ENCODE data around the gene PDZRN3. TPM values are rescaled to one million over a fixed set of nuclear protein-coding genes. Genes with fewer than 3 reads are reported as not detected.

PDZRN3 gene
- total RNA-seq, result 18.2 TPM

DNA sequence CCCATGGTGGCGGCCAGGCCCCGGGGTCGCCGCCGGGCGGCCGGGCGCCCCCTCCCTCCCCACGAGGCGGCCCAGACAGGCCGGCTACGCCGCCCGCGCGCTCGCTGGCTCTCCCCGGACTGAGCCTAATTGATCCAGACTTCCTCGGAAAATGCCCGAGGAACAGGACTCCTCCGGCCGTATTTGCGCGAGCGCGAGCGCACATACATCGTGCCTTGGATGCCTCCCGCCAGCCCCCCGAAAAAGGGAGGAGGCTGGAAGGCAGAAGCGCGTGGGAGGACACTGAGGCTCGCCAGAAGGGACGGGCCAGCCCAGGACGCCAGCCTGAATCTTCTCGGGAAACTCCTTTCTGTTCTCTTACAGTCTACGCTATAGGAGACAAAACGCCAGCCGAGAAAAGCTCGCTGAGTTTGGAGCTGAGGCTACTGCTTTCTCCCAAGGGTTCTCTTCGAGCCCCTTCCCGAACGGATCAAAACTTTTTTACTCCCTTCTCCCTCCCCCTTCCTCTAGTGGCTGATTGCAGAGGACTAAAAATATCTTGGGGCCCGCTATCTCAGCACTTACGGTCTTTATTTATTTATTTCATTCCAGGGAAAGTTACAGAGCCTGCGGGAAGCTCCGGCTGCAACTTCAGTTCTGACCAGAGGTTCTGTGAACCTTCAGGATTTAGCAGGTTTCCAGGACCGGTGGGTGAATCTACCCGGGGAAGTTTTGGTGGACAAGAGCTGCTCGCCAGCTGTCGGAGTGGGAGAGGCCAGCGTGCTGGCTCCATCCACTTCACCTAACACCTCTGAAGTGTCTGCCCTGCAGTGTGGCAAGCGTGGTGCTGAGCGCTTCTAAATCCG lies at the start of gene PDZRN3:
Gene PDZRN3 (minus strand): TSS at position 121 of the 845 bp plus-strand sequence.
- ATAC-seq, result peak; percentile 68

DNA sequence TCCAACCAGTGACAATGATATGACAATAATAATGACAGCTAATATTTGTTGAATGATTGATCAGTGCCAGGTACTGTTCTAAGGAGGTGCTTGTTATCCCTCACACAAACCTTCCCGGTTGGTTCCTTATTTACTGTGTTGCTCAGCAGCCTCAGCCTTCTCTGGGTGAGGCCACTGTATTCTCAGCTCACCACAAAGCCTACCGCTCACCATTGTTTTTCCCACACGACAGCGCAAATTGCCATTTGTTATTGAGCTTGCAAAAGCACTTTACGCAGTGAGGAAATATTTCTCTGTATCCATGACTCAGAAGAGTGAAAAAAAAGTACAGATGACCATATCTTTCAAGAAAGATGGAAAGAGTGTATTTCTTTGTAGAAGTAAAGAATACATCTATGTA lies 49.5 kb upstream of the PDZRN3 start:
- peak; percentile 90 for ATAC-seq

DNA sequence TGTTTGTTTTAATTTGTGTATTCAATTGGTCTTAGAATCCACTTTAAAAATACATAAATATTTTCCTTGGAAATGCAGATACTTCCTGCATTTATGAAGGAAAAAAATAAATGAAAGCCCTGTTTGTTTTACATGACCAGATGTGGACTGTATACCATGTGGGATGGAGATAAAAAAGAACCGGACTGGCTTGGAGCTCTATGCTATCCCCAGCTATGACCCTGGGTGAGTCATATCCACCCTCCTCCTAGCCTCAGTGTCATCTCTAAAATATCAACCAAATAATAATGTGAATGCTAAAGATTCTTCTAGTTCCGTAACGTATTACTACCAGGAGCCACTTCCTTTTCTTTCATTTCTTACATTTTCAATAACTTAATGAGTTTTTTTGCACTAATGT lies 44.5 kb upstream of the PDZRN3 start:
- ATAC-seq, result no peak

DNA sequence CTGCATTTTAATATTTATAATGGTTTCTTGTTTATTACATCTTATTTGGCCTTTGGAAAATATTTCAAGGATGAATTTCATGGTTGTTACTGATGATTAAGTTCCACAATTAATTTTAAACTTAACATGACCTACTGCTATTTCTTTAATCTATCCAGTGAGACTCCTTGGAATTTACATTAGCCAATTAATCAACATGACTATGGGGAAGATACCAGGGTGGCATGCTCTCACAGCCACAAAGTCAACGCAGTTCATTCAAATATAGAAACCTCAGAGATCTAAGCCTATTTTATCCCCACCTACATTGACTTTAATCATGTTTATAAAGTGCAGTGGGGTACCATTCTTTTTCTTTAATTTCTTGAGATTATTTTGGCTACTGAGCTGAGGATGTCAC lies 43.6 kb upstream of the PDZRN3 start:
- ATAC-seq, result no peak

DNA sequence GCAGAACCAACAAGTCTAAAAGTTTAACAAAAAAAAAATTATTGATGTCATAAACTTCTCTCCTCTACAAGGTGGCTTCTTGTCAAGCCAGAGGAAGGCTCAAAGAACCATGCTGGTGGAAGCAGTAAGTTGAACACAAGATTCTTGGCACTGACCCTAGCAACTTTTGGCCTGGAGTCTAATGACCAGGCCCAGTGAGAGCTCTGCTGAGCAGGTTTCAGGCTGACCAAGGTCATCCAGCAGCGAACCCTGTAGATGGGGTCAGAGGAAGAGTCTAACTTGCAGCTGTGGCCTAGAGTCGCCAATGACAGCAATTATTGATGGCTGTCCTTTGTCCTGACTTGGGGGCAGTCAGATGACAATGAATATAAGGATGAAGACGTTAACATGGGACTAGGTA lies 43.1 kb upstream of the PDZRN3 start:
- ATAC-seq, result no peak

DNA sequence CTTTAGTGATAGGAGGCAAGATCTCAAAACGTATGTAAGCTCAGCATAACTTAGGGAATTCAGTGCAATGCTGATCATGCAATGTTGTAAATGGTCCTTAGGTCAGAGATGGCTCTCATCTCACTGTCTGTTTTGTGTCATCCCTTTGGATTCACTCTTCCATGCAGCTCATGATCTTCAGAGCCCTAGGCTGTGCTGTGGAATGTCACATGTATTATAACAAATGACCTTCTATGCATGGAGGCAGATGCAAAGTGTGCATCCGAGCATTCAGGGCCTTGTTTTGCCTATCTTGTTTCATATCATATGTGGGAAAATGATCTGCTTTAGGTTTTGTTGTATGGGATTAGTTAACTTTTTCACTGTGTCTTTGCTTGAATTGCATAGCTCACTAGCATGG lies 40.5 kb upstream of the PDZRN3 start:
- ATAC-seq, result no peak

DNA sequence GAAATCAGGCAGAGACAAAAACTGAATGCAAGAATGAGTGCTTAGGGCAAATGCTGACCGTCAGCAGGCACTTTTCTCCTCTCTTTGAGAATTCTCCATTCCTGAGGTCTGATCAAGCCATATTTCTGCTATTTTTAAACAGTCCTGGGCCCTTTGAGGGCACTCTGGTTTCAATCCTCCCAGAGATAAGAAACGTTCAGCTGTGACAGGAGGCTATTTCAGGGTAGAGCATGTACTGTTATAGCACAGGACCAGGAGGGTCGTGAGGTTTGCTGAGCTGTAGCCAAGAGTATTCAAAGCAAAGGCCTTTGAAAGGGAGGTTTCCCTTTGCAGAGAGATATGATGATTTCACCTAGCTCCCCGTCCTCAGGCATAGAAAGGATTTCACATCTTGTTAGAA lies 39.6 kb upstream of the PDZRN3 start:
- ATAC-seq, result no peak

DNA sequence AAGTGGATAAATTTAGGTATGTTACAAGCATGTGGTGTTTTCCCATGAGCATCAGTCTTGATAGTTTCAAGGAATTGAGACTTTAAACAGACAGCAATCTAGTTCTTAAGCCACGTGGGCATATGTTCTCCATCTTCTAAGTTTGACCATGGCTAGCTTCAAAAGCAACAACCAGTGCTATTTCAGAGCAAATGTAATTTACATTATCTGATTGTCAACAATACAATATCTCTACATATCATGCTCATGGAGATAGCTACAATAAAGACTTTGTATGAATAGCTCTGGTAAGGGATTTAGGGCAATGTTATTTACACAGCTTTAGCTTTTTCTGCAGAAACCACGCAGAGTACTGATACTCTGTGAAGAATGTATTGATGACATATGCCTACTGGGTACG lies 38.8 kb upstream of the PDZRN3 start:
- ATAC-seq, result no peak

DNA sequence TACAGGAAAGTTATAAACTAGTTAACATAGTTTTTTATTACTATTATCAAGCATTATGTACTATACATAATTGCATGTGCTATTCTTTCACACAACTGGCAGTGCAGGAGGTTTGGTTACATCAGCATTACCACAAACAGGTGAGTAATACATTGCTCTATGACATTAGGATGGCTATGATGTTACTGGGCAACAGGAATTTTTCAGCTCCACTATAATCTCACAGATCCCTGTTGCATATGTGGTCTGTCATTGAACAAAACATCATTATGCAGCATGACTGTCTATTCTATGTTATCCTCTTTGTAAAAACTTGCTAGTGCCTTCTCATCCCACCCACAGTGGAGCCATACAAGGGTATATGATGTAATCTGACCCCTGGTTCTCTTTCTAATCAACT lies 36.5 kb upstream of the PDZRN3 start:
- peak; percentile 69 for ATAC-seq

DNA sequence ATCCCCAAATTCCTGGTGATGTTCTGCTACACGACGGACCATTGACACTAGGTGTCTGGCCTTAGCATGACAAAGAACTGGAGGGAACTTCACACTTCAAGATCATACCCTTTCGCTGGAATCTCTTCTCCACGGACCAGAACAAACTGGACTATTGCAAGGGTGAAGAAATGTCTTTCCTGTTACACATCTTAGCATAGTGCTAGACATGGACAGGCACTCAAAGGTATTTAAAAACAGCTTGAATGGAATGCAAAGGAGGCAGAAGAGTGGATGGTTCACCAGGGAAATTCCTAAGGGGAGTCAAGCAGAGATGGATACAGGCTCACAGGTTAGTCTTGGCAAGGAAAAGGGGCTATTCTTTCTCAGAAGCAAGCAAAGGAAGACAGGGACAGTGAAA lies 33.5 kb upstream of the PDZRN3 start:
- no peak for ATAC-seq

DNA sequence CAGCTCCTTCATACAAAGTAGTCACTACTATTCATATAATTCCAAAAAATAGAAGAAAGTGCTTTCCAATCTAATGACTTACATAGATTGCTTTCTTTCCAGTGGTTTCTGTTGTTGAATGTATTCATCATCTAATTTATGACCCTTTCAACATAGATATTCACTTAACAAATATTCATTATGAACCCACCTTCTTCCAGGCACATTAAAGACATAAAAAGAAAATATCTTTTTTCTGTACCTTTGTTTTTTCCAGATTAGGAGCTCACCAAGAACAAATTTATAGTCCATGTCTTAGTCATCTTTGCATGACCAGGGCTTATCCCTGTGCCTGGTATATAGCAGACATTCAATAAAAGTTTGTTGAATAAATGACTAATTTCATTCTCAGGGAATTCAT lies 32.4 kb upstream of the PDZRN3 start:
- ATAC-seq, result no peak

DNA sequence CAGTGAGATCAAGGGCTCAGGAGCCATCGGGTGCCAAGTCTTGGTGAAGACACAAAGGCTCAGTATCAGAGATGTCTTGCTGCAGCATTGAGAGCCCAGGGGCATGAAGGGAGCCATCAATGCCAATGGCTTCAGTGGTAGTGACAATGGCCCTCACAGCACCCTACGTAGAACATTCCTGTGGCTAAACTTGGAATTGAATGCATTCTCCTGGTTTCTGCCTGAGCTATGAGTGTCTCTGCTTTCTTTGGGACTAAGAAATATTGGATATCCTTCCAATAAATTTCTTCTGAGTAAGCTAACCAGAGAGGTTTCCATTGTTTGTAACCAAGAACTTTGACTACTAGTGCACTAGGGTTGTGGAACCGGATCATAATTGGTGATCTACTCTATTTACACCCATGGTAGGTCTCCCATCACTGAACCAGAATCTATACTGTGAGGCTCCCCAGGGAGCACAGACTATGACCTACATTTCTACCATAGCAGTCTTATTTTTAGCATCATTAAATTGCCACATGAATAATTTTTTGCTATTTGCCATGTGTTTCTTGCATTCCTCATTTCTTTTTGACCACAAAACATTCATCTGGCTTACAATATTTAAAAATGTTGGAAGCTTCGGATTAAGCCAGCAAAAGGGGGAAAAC lies 31.6 kb upstream of the PDZRN3 start:
- no peak for ATAC-seq

DNA sequence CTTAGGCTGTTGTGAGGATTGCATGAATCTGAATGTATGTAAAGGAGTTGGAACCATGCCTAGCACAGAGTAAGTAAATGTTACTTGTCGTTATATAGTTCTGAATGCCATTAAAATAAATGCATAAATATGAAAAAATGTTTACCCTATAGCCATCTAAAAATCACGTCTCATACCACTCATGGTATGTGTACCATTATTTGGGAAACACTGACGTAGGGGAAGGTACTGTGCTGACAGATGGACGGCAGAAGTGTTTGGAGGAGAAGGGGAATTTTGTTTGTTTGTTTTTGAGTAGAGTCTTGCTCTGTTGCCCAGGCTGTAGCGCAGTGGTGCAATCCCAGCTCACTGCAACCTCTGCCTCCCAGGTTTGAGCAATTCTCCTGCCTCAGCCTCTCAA lies 30.5 kb upstream of the PDZRN3 start:
- no peak for ATAC-seq

DNA sequence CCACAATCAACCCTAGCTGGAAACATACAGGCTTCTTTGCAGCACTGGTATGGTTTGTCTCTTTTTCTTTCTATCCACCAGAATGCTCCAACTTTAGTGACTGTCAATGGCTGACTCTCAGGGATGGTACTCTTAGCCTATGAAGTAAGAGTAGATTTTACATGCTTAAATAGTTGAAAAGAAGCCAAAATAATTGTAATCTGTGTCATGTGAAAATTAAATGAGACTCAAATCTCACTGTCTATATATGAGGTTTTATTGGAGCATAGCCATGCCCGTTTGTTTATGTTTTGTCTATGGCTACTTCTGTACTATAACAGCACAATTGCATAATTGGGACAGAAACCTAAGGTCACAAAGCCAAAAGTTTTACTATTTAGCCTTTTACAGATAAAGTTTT lies 29.1 kb upstream of the PDZRN3 start:
- no peak for ATAC-seq

DNA sequence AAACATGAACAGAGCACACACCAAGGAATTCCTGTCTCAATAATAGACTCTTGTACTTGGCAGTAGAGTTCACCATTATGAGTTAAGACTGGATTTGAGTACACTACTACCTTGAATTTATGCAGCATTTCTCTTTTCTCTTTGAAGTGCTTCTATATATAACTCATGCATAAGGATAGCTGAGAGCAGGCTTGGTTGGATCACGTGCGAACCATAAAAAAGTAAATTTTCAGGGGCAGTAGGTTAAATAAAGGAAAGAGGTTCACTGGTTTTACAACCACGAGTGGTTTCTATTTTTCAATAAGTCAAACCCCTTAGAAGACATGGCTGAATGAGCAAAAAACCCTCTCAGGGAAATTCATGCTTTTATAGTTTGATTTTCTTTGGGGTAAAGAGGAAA lies 28.6 kb upstream of the PDZRN3 start:
- ATAC-seq, result no peak

DNA sequence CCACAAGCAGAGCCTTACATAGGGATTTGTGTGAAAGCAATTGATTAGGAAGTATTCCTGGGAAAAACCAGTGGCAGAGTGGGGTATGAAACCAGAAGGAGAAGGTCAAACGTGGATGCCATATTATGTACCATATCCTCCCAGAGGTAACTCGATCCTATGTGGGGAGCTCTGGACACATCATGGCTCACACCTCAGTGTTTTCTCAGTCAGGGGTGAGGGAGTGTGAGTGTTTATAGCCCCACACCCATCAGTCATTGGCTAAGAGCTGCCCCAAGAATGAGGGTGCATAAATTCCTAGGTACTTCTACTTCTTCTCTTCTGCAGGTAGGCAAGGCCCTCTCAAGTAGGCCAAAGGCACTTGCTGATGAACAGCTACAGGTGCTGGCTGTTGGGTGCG lies 28.2 kb upstream of the PDZRN3 start:
- ATAC-seq, result no peak

DNA sequence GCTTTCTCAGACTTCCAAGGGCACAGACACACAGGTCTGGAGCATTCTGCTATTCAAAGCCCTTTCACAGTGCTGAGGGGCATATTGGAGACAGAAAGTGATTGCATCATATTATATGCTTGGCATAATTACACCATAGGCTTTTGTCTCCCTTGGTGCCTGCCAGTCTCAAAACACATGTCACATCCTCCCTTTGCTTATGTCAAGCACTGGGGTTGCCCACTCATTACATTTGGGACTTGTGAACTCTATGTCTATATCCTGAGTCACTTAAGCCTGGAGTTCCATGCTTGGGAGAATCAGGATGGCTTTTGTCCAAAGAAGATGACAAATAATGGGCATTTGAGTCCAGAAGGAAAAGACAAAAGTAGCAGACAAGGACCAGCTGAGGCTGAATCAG lies 12.3 kb upstream of the PDZRN3 start:
- no peak for ATAC-seq

DNA sequence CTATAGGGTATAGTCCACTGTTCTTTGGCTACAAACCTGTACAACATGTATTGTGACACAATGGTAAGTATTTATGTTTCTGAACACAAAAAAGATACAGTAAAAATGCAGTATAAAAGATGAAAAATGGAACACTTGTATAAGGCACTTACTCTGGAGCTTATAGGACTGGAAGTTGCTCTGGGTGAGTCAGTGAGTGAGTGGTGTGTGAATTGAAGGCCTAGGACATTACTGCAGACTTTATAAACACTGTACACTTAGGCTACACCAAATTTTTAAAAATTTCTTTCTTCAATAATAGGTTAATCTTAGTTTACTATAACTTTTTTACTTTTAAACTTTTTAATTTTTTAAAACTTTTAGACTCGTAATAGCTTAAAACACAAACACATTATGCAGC lies 10.5 kb upstream of the PDZRN3 start:
- ATAC-seq, result no peak

DNA sequence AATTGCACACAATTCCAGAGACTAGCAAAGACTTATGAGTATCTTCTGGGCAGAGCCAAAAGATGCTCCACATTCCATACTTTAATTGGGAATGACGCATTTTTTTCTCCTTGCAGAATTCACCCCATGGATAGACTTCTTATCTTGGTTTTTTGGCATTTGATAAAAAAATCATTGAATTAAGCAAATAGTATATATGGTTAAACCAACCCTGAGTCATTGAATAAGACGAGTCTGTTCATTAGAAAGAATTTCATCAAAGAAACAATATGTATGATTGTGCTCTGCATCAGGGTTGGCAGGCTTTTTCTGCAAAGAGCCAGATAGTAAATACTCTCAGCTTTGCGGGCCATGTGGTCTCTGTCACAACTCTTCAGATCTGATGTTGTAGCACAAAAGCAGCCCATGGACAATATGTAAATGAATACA lies 9.2 kb upstream of the PDZRN3 start:
- no peak for ATAC-seq

DNA sequence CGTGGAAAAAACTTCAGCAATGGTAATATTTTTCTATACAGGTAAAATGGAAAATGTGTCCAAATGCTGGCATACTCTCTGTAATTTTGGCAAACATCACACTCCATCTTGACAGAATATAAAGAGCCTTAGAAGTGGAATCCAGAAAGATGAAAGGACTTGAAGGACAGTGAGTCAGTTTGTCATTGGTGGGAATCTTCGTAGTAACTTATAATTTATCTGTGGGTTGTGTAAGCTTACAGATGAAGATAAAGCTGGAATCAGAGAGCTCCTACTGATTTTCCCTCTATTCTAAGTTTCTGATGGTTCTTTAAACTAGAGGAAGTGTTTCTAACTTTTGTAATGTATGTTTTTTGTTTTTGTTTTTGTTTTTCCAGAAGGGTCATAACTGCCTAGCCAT lies 8.7 kb upstream of the PDZRN3 start:
- no peak for ATAC-seq

DNA sequence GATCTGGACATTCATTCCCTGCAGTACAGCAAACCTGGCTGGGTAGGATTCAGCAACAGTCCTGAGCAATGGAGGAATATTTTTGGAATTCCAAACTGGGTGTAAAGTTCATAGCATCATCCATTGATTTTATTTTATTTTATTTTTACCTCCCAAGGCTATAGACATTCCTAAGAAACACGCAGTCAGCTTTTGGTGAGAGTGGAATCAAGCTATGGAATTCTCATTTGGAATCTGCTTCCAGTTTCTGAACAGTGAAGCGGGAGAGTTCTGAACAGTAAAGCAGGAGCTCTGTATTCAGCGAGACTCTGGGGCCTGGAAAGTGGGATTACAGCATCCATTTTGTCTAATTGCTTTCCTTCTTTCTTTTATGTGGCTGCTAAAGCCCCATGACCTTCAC lies 1.4 kb upstream of the PDZRN3 start:
- ATAC-seq, result no peak

DNA sequence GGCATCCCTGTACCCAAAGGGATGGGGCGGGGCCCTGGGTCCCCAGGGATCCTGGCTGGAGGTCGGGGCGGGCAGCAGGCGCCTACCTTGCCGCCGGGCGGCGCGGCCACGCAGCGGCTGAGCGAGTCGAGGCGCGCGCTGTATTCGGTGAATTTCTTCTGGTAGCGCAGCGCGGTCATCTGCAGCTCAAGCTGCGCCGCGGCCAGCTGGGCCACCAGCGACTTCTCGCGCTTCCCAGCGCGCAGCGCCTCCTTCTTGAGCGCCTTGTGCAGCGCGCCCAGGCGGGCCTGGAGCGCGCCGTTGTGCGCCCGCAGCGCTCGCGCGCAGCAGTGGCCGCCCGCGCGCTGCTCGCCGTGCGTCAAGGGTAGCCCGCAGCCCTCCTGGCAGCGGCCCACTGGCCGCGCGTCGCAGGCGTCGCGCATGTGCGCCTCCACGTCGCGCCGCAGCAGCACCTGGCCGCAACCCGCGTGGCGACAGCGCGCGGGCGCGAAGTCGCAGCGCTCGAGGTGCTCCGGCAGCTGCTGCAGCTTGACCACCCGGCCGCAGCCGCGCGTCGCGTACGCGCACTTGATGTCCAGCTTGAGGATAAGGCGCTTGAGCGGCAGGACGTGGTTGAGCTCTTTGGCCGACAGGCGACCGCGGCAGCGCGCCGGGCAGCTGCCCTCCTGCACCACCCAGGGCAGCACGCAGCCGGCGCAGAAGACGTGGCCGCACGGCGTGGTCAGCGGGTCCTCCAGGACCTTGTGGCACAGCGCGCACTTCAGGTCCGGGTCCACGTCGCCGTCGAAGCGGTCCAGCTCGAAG lies 522 bp downstream of the PDZRN3 start:
- peak; percentile 71 for ATAC-seq

DNA sequence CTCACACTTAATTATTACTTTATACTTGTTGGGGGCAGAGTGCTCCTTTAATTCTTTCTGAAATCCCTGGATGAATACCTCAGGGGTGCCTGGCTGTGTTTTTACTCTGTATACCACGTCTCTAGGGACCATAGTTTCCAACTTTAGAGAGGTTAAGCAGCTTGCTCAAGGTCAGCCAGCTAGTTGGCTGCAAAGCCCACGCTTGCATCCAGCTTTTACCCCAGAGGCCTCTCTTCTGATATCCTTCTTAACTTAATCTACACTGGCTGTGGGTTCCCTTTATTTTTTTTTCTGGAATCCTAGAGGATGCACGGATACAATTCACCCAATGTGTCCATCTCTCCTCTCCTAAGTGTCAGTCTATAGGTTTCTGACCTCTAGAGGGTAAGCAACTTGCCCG lies 1.4 kb downstream of the PDZRN3 start:
- no peak for ATAC-seq
